ENCODE measurements around the gene AQR. TPM values are rescaled to one million over a fixed set of nuclear protein-coding genes. Genes with fewer than 3 reads are reported as not detected.

Gene AQR
- total RNA-seq, 5 donors from 2014 or later (not counting 1 experiment from before 2014, with no cell fraction given) = 35.3 to 48.6 (median 36.3) TPM

DNA sequence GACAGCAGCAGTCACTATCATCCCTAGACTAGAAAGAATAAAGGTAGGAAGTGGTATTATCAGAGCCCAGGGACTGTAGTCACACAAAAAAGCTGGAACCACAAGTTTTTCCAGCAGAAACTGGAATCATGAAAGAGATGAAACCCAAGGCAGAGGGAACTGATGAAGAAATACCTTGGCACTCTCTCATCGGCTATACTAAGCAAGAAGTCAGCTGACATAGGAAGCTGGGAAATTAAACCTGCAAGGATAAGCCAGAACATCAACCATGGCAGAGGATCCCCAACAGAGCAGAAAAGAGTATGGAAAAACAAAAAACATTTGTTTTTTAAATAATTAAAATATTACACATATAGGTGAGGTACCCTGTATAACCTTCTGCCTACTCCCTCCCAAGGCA is 86.5 kb downstream of the AQR start:
- H3K27ac Mint-ChIP-seq = no peak overlapping the region
- no peak overlapping the region for H3K4me3 Mint-ChIP-seq
- no CpG with 5 or more reads among the region's 1 CpG for WGBS (ENCODE audit: insufficient coverage)
- peaks cover 65% of the 10 kb centered on the region for H3K36me3 Mint-ChIP-seq
- H3K4me1 ChIP-seq (ENCODE audit: control insufficient read depth in 1 of 2, extremely low read depth in 1 of 2, insufficient read depth in 2 of 2, low read length in 2 of 2) = no peaks in the 10 kb centered on the region
- no peaks in the 10 kb centered on the region for H3K27me3 Mint-ChIP-seq
- DNase-seq = no peak
- H3K36me3 ChIP-seq (ENCODE audit: control insufficient read depth in 2 of 2, extremely low read depth in 1 of 2, insufficient read depth in 1 of 2, low read length in 1 of 2) = peaks cover under 1 to 59% of the 10 kb centered on the region in 2 donors
- H3K27me3 ChIP-seq (replicated peaks in 1 of 2; ENCODE audit: control insufficient read depth in 2 of 2, extremely low read depth in 1 of 2, insufficient read depth in 2 of 2, low read length in 1 of 2) = no peaks in the 10 kb centered on the region
- H3K4me1 Mint-ChIP-seq = no peaks in the 10 kb centered on the region
- no peaks in the 10 kb centered on the region for H3K9me3 ChIP-seq
- no peak overlapping the region for H3K4me3 ChIP-seq (ENCODE audit: control insufficient read depth in 1 of 2, extremely low read depth in 1 of 2, low read length in 1 of 2)
- no peak overlapping the region for H3K27ac ChIP-seq (ENCODE audit: low read length)
- ChIA-PET POLR2A (no interaction called here), CTCF (no interaction called here)
- ATAC-seq (replicated peaks in 1 of 4) = no peak
- H3K9me3 Mint-ChIP-seq = no peaks in the 10 kb centered on the region

DNA sequence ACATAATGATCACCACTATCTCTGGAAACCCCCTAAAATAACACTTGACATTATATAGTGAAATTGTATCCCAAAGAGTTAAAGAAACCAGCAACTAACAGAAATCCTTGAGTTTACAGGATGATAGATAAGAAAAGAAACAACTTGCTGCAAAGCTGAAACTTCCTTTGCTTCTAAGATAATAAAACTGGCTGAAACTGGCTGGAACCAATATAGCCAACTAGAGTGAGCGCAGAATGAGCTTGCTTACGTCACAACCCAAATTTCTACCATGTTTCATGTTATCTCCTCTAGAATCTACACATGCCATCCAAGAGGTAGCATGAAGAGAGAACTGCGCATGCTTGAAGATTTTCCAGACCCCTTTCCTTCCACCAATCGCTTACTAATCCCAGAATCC is 90.4 kb downstream of the AQR start:
- ATAC-seq (replicated peaks in 1 of 4) (no peak), DNase-seq (no peak)
- no peaks in the 10 kb centered on the region for H3K9me3 Mint-ChIP-seq
- no peak overlapping the region for H3K4me3 Mint-ChIP-seq
- H3K27ac ChIP-seq (ENCODE audit: low read length) = no peak overlapping the region
- whole genome bisulfite sequencing (ENCODE audit: insufficient coverage) = 100% methylated on average over 1 of the region's 4 CpGs
- H3K27me3 Mint-ChIP-seq = no peaks in the 10 kb centered on the region
- H3K4me3 ChIP-seq (ENCODE audit: control insufficient read depth in 1 of 2, extremely low read depth in 1 of 2, low read length in 1 of 2) = no peak overlapping the region
- H3K4me1 Mint-ChIP-seq = no peaks in the 10 kb centered on the region
- H3K27me3 ChIP-seq (replicated peaks in 1 of 2; ENCODE audit: control insufficient read depth in 2 of 2, extremely low read depth in 1 of 2, insufficient read depth in 2 of 2, low read length in 1 of 2) = no peaks in the 10 kb centered on the region
- H3K9me3 ChIP-seq = no peaks in the 10 kb centered on the region
- H3K36me3 Mint-ChIP-seq = peaks cover 66% of the 10 kb centered on the region
- H3K4me1 ChIP-seq (ENCODE audit: control insufficient read depth in 1 of 2, extremely low read depth in 1 of 2, insufficient read depth in 2 of 2, low read length in 2 of 2) = no peaks in the 10 kb centered on the region
- H3K27ac Mint-ChIP-seq = no peak overlapping the region
- ChIA-PET POLR2A (no interaction called here), CTCF (no interaction called here)
- peaks cover 6 to 56% of the 10 kb centered on the region in 2 donors for H3K36me3 ChIP-seq (ENCODE audit: control insufficient read depth in 2 of 2, extremely low read depth in 1 of 2, insufficient read depth in 1 of 2, low read length in 1 of 2)

GRCh38 chr15:34876640-34877039 is 92.9 kb downstream of the AQR start:
- no peak for DNase-seq
- Histone ChIP-seq H3K27me3 (replicated peaks in 1 of 2; ENCODE audit: control insufficient read depth in 2 of 2, extremely low read depth in 1 of 2, insufficient read depth in 2 of 2, low read length in 1 of 2) (no peaks in the 10 kb centered on the region), H3K9me3 (no peaks in the 10 kb centered on the region), H3K27ac (ENCODE audit: low read length) (no peak overlapping the region), H3K4me3 (ENCODE audit: control insufficient read depth in 1 of 2, extremely low read depth in 1 of 2, low read length in 1 of 2) (no peak overlapping the region), H3K36me3 (ENCODE audit: control insufficient read depth in 2 of 2, extremely low read depth in 1 of 2, insufficient read depth in 1 of 2, low read length in 1 of 2) (peaks cover 6 to 59% of the 10 kb centered on the region in 2 donors), H3K4me1 (ENCODE audit: control insufficient read depth in 1 of 2, extremely low read depth in 1 of 2, insufficient read depth in 2 of 2, low read length in 2 of 2) (no peaks in the 10 kb centered on the region)
- H3K27ac Mint-ChIP-seq = no peak overlapping the region
- no peaks in the 10 kb centered on the region for H3K9me3 Mint-ChIP-seq
- H3K36me3 Mint-ChIP-seq = peaks cover 66% of the 10 kb centered on the region
- CTCF ChIA-PET = no interaction called here
- H3K4me3 Mint-ChIP-seq = no peak overlapping the region
- H3K27me3 Mint-ChIP-seq = no peaks in the 10 kb centered on the region
- ATAC-seq (replicated peaks in 1 of 4) = no peak
- POLR2A ChIA-PET = no interaction called here
- no peaks in the 10 kb centered on the region for H3K4me1 Mint-ChIP-seq

GRCh38 chr15:34869110-34869509 is 100.4 kb downstream of the AQR start:
- ATAC-seq (replicated peaks in 1 of 4) (no peak), DNase-seq (no peak)
- Histone ChIP-seq H3K36me3 (ENCODE audit: control insufficient read depth in 2 of 2, extremely low read depth in 1 of 2, insufficient read depth in 1 of 2, low read length in 1 of 2) (peaks cover 0 to 53% of the 10 kb centered on the region in 2 donors), H3K27me3 (replicated peaks in 1 of 2; ENCODE audit: control insufficient read depth in 2 of 2, extremely low read depth in 1 of 2, insufficient read depth in 2 of 2, low read length in 1 of 2) (no peaks in the 10 kb centered on the region), H3K27ac (ENCODE audit: low read length) (no peak overlapping the region), H3K4me1 (ENCODE audit: control insufficient read depth in 1 of 2, extremely low read depth in 1 of 2, insufficient read depth in 2 of 2, low read length in 2 of 2) (no peaks in the 10 kb centered on the region), H3K4me3 (ENCODE audit: control insufficient read depth in 1 of 2, extremely low read depth in 1 of 2, low read length in 1 of 2) (no peak overlapping the region), H3K9me3 (peaks cover 3% of the 10 kb centered on the region)
- POLR2A ChIA-PET = no interaction called here
- CTCF ChIA-PET = interaction anchor here in 1 of 2 donors (0.7 kb wide), 1 partner anchor 12 kb away, joined by 3 read pairs; no protein-coding TSS in a partner anchor
- WGBS (ENCODE audit: insufficient coverage) = no CpG with 5 or more reads among the region's 2 CpGs
- Mint-ChIP-seq H3K4me3 (no peak overlapping the region), H3K27me3 (no peaks in the 10 kb centered on the region), H3K4me1 (no peaks in the 10 kb centered on the region), H3K27ac (no peak overlapping the region), H3K9me3 (no peaks in the 10 kb centered on the region), H3K36me3 (peaks cover 81% of the 10 kb centered on the region)

DNA sequence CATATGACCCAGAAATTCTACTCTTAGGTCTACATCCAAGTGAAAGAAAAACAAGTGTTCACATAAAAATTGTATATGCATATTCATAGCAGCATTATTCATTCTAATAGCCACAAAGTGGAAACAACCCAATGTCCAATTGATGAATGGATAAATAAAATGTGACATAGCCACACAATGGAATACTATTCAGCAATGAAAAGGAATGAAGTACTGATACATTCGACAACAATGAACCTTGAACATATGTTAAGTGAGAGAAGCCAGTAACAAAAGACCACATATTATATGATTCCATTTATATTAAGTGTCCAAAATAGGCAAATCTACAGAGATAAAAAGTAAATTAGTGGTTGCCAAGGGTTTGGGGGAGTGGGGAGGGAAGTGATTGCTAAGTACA is 104.0 kb downstream of the AQR start:
- Histone ChIP-seq H3K4me3 (ENCODE audit: control insufficient read depth in 1 of 2, extremely low read depth in 1 of 2, low read length in 1 of 2) (no peak overlapping the region), H3K27me3 (replicated peaks in 1 of 2; ENCODE audit: control insufficient read depth in 2 of 2, extremely low read depth in 1 of 2, insufficient read depth in 2 of 2, low read length in 1 of 2) (no peaks in the 10 kb centered on the region), H3K36me3 (ENCODE audit: control insufficient read depth in 2 of 2, extremely low read depth in 1 of 2, insufficient read depth in 1 of 2, low read length in 1 of 2) (peaks cover 3 to 43% of the 10 kb centered on the region in 2 donors), H3K9me3 (peaks cover 3% of the 10 kb centered on the region), H3K27ac (ENCODE audit: low read length) (no peak overlapping the region), H3K4me1 (ENCODE audit: control insufficient read depth in 1 of 2, extremely low read depth in 1 of 2, insufficient read depth in 2 of 2, low read length in 2 of 2) (no peaks in the 10 kb centered on the region)
- peaks cover 75% of the 10 kb centered on the region for H3K36me3 Mint-ChIP-seq
- ChIA-PET CTCF (no interaction called here), POLR2A (no interaction called here)
- H3K4me3 Mint-ChIP-seq = no peak overlapping the region
- H3K27ac Mint-ChIP-seq = no peak overlapping the region
- H3K4me1 Mint-ChIP-seq = no peaks in the 10 kb centered on the region
- ATAC-seq (replicated peaks in 1 of 4) = no peak
- DNase-seq = no peak
- no peaks in the 10 kb centered on the region for H3K27me3 Mint-ChIP-seq
- H3K9me3 Mint-ChIP-seq = no peaks in the 10 kb centered on the region
- WGBS (ENCODE audit: insufficient coverage) = no CpG with 5 or more reads among the region's 1 CpG

DNA sequence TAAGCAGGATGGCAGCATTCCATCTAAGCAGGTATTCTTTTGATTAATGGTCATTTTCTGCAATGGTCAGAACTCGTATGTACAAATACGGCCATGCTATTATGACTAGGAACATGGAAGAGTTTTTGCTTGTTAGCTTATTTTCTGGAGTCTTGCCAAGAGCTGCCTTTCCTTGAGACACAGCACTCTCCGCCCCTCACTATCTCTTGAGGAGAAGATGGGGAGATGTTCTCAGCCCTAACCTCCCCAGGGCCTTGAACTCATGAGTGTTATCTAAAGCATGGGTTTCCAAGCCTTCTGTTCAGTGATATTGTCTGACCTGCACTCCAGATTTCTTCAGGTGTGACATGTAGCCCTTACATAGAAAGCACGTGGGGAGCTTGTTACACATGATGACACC is 108.3 kb downstream of the AQR start:
- Histone ChIP-seq H3K27ac (ENCODE audit: low read length) (no peak overlapping the region), H3K27me3 (replicated peaks in 1 of 2; ENCODE audit: control insufficient read depth in 2 of 2, extremely low read depth in 1 of 2, insufficient read depth in 2 of 2, low read length in 1 of 2) (no peaks in the 10 kb centered on the region), H3K9me3 (no peaks in the 10 kb centered on the region), H3K36me3 (ENCODE audit: control insufficient read depth in 2 of 2, extremely low read depth in 1 of 2, insufficient read depth in 1 of 2, low read length in 1 of 2) (peaks cover 3 to 63% of the 10 kb centered on the region in 2 donors), H3K4me3 (ENCODE audit: control insufficient read depth in 1 of 2, extremely low read depth in 1 of 2, low read length in 1 of 2) (no peak overlapping the region), H3K4me1 (ENCODE audit: control insufficient read depth in 1 of 2, extremely low read depth in 1 of 2, insufficient read depth in 2 of 2, low read length in 2 of 2) (no peaks in the 10 kb centered on the region)
- no CpG with 5 or more reads among the region's 4 CpGs for WGBS (ENCODE audit: insufficient coverage)
- Mint-ChIP-seq H3K4me3 (no peak overlapping the region), H3K27ac (no peak overlapping the region), H3K36me3 (peaks cover 67% of the 10 kb centered on the region), H3K27me3 (no peaks in the 10 kb centered on the region), H3K9me3 (no peaks in the 10 kb centered on the region), H3K4me1 (no peaks in the 10 kb centered on the region)
- CTCF ChIA-PET = no interaction called here
- no peak for DNase-seq
- POLR2A ChIA-PET = no interaction called here
- ATAC-seq (replicated peaks in 1 of 4) = no peak

GRCh38 chr15:34855893-34856292 is 113.6 kb downstream of the AQR start:
- Mint-ChIP-seq H3K4me1 (peaks cover 0 to 2% (median 0%) of the 10 kb centered on the region in 3 donors), H3K9me3 (no peaks in the 10 kb centered on the region), H3K4me3 (no peak overlapping the region), H3K27ac (no peak overlapping the region), H3K27me3 (no peaks in the 10 kb centered on the region), H3K36me3 (peaks cover 53% of the 10 kb centered on the region)
- peaks cover 0 to 47% of the 10 kb centered on the region in 2 donors for H3K36me3 ChIP-seq (ENCODE audit: control insufficient read depth in 2 of 2, extremely low read depth in 1 of 2, insufficient read depth in 1 of 2, low read length in 1 of 2)
- DNase-seq = no peak
- H3K9me3 ChIP-seq = no peaks in the 10 kb centered on the region
- CTCF ChIA-PET = no interaction called here
- no peaks in the 10 kb centered on the region for H3K4me1 ChIP-seq (ENCODE audit: control insufficient read depth in 1 of 2, extremely low read depth in 1 of 2, insufficient read depth in 2 of 2, low read length in 2 of 2)
- ATAC-seq (replicated peaks in 1 of 4) = no peak
- no peak overlapping the region for H3K27ac ChIP-seq (ENCODE audit: low read length)
- POLR2A ChIA-PET = no interaction called here
- H3K27me3 ChIP-seq (replicated peaks in 1 of 2; ENCODE audit: control insufficient read depth in 2 of 2, extremely low read depth in 1 of 2, insufficient read depth in 2 of 2, low read length in 1 of 2) = no peaks in the 10 kb centered on the region
- H3K4me3 ChIP-seq (ENCODE audit: control insufficient read depth in 1 of 2, extremely low read depth in 1 of 2, low read length in 1 of 2) = no peak overlapping the region

Data from T-cell (primary cell).